NCI-H1930 (cell line): Measurements from ENCODE around the gene ESRRB.

Experiments used
- DNase-seq, 2 experiments: peaks; one replicate each; lab custom pipeline; 2025; lab: John Stamatoyannopoulos, UW

ESRRB gene

DNA sequence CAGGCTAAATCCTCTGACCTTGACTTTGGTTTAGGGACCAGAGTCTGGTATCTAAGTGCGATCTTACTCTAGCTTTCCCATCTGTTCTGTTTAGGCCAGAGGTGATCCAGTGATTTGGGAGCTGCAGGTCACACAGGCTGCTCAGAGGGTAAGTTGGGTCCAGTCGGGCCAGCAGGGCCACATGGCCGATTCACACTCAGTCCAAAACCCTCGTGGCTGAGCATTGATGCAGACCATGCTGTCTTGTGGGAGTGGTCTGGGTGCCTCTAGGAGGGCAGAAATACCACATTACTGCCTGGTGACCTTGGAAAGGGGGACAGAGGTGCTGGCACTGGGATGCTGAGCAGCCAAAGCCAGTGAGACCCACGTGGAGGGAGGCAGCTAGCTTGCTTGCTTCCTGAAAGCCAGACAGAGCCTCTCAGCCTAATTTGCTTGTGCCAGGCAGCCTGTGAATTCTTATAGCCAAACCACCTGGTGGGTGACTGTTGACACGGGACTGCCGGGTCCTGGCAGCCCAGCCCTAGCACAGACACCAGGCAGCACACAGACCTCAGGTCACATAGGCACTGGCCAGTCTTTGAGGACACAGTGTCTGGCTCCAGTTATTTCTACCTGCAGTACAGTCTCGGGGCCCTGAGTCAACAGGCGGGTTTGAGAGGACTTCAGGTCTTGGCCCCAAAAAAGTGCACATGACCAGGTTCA, 31.7 kb downstream of the ESRRB start:
- no peak for DNase-seq

DNA sequence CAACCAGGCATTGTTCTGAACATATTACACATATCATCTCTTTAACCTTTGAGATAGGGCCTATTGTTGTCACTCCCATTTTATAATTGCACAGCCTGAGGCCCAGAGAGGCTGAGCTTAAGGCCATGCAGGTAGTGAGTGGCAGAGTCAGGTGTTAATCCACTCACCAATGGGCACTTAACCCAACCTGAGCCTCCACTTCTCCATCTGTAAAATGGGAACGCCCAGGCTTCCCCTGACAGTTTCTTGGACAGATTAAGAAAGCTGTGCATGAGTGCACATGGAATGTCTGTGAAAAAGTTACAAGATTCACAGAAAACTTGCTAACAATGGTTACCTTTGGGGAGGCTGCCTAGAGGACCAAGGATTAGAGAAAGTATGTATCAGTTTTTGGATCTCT, 32.9 kb downstream of the ESRRB start:
- no peak for DNase-seq

DNA sequence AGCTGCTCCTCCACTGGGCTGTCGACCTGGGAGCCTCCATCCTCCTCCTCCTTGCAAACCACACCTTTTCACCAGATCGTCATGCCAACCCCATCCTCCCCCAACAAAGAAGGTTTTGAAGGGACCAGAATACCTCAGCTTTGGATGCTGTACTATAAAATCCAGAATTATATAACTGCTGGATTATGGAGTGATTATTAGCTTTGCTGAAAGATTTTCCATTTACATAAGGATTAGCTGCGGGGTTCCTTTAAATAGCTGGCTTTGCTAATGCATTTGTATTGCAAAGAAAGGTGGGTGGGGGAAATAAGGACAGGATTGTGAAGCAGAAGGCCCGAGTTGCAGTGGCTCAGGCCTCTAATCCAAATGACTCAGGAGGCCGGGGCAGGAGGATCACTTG, 36.6 kb downstream of the ESRRB start:
- DNase-seq: no peak

DNA sequence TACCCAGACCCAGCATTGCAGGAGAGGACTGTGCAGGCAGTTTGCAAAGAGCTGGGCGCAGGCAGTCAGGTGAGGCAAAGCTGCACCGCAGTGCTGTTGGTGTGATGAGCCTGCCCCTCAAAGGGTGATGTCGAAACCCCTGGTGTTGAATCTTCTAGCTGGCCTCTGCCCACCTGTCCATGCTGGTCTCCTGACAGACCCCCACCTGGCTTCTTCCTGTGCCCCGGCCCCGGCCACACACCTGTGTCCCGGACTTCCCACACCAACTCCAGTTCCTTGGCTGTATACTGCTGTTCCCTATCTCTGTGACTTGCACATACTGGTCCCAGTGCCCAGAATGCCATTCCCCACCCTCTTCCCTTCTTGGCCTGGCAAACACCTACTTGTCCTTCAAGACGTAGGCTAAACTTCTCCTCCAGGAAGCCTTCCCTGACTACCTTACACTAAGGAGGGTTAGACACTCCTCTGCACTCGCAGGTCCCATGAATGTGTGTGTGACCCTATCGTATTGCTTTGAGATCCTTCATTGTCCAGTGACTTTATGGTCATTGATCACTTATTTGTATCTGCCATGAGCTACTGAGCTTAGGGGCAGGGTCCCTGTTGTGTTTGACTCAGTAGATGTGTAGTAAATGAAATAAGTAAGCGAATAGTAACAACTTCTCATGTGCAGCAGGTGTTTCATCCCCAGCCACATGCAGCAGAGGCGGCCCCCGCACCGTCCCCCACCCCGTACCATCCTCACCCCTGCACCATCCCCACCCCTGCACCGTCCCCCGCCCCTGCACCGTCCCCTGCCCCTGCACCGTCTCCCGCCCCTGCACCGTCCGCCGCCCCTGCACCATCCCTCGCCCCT, 37.4 kb downstream of the ESRRB start:
- DNase-seq: no peak

DNA sequence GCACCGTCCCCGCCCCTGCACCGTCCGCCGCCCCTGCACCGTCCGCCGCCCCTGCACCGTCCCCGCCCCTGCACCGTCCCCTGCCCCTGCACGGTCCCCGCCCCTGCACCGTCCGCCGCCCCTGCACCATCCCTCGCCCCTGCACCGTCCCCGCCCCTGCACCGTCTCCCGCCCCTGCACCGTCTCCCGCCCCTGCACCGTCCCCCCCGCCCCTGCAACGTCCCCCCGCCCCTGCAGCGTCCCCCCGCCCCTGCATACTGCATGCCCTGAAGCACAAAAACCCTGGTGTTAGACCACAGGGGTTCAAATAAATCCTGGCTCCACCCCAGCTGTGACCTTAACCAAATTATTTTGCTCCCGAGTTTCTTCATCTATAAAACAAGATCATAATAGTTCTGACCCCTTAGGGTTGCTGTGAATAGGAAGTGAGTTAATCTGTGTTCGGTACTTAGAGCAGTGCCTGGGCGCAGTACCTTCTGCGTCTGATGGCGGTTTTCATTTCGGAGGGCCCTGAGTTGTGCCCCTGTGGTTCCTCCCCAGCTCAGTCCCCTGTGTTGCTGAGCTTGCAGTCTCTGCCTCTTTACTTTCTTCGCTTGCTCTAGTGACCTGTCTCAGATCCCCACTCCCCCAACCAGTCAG, 38.1 kb downstream of the ESRRB start:
- no peak for DNase-seq

DNA sequence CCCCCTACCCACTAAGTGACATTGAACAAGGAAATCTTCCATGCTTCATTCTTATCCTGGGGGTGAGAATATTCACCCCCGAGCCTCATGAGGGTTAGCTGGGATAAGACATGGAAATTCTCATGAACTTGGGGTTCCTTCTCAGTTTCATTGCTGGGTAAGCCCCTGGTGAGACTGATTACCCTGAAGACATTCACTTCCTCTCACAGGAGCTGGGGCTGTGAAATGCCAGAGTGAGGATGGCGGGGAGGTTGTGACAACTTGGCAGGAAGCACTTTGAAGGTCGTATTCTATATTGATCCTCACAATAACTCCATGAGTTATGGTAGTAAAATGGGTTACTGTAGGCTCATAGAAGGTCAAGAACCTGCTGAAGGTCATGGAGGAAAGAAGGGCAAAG, 43.5 kb downstream of the ESRRB start:
- DNase-seq: no peak

DNA sequence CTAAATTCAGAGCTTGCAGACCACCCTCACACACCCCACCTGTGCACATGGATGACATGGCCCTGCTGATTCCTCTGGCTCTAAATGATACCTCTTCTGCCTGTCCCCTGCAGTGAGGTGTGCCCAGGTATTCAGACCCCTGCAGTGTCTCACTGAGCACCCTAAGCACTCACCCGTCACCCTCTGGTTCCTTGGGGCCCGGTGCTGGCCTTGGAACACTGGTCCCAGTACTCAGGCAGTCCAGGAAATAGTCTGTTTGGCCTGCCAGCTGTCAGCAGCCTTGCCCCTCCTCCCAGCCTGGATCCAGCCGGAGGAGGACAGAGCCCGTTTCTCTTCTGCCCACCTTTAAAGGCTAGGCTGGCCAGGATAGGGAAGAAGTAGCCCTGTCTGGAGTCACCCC, 44.9 kb downstream of the ESRRB start:
- no peak for DNase-seq

DNA sequence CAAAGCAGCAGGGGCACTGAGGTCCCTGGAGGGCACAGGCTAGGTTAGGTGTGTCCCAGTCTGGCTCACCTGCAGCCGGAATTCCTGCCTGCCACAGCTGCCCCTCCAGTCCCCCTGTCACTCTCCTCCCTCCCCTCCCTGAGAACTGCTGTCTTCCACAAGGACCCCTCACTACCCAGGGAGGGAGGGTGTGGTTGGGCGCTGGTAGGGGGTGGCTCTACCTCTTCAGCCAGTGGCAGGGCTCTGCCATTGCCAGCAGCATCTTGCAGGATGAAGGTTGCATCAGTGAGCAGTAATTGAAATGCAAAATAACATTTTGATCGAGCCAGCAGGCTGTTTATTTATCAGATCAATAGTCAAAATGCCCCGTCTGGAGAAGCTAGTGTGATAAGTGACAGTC, 45.7 kb downstream of the ESRRB start:
- DNase-seq: no peak

DNA sequence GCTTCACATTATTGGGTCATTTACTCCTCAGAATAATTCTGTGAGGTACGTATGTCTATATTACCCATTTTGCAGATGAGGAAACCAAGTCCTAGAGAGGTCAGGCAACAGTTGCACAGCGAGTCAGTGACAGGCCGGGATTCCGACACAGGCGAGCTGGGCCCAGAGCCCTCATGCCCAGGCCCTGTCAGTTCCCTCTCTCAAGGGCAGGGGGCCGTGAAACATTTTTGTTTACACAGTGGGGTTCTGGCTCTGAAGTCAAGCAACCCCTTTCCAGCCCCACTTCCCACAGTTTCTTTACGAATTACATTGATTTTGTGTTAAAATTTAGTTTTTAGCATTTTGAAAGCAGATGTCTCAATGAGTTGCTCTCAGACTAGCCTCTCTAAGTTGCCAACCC, 46.7 kb downstream of the ESRRB start:
- no peak for DNase-seq

DNA sequence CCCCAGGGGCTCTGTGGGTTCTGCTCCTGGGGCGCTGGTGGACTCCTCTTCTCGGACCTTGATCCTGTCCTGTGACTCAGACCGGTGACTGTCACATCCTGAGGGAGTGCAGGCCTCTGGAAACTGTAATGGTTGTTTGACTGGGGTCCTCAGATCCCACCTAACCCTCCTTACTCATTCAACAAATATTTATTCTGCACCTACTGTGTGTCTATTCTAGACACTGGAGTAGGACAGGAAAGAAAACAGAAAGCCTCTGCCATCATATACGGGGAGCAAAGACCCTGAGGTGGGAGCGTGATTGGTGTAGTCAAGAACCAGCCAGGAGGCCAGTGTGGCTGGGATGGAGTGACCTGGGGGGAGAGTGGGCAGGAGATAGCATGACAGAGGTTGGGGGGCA, 47.6 kb downstream of the ESRRB start:
- no peak for DNase-seq

DNA sequence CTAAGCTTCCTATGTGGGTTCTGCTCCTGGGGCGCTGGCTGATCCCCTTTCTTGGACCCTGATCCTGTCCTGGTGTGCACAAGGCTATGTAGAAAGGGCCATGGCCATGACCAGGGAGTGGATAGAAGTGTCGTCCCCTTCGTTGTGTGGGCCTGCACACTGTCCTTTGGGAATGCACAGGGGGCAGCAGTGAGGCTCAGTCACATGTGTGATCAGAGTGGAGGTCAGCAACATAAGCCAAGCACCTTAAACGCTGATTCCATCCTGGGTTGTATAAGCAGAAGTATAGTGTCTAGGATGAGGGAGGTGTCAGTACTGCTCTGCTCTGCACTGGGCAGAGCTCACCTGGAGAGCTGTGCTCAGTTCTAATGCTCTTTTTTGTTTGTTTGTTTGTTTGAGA, 48.4 kb downstream of the ESRRB start:
- DNase-seq: no peak

DNA sequence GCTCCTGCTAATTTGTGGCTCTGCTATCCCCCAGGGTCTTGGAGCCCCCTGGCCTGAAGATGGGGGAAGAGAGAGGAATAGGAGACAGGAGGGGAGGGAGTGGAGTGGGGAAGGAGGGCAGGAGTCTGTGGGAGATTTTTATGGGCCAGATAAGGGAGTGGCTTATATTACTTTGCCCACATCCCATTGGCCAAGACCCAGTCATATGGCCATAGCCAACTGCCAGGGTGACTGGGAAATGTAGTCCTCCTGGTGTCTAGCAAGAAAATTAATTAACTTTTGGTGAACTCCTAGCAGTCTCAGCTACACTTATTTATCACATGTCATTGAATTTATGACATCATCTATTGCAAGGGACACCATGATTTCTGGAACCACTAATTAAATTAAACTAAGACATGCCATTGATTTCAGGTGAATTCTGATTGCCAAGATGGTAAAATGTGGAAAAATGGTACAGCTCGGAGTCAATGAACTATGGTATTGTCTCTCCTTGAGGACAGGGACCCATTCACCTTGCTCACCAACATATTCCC, 50.3 kb downstream of the ESRRB start:
- no peak for DNase-seq

DNA sequence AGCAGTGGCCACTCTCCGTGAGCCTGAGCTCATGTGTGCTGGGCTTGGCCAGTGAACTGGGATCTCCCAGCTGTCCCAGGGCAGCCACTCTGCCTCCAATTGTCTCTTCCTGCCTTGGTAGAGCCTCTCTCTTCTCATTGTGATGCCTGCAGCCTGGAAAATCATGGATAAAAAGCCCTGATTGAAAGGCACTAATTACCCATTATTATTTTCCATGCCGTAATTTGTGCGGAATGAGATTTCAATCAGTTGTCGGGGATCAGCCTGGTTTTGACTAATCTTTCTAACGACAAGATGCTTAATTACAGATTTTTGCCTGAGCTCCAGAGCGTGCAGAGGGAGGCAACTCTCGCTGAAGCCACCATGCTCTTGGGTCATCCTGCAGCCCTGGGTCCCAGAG, 52.7 kb downstream of the ESRRB start:
- no peak for DNase-seq

DNA sequence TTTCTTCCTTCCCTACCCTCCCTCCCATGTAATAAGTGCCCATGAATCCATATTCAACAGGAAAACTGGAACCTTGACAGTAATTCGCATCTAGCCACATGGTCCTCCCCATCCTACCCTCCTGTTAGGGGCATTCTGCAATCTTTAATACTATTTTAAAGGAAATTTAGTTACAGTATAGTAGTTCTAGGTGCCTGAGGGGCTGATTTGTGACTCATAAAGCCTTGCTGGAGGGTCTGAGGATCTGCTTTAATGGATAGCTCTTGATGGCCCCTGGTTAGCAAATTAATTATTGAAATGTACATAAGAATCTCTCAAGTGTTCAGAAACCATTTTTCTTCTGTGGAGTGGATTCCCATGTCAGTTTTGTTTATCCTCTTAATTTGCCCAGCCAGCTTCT, 54.1 kb downstream of the ESRRB start:
- DNase-seq: no peak

DNA sequence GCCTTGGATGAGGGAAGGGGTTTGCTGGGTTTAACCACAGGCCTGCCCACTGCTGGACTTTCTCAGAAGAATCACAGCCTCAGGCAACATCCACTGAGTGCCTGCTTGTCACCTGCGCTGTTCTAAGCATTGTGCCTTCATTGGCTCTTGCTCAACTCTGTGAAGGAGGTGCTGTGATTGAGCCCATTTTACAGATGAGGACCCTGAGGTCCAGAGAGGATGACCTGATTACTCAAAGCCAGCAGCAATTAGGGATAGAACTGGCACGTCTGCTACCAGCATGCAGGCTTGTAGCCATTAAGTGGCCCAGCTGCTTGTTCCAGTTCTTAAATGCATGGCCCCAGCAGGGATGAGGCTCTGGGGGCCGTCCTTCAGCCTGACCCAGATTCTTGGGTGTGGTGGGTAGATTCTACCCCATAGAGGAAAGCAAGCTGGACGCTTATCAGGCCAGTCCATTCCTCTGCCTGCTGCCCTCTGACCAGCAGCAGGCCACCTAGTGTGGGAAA, 54.6 kb downstream of the ESRRB start:
- DNase-seq: no peak

DNA sequence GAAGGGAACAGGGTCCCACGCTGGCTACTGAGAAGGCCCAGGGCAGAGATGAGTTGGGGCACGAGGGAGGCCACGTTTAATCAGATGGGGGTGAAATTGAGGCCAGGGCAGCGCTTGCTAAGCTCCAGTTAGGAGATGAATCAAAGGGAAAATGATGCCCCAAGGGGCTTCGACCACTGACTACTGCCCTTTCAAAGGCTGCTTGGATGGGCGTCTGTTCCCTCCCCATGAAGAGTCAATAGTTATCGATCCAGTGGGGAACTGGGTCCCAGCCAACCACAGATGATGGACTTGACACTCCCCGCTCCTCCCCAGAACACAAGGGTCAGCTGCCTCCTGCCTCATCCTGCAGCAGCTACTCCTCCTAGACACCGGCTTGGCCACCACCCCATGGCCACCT, 55.6 kb downstream of the ESRRB start:
- no peak for DNase-seq

DNA sequence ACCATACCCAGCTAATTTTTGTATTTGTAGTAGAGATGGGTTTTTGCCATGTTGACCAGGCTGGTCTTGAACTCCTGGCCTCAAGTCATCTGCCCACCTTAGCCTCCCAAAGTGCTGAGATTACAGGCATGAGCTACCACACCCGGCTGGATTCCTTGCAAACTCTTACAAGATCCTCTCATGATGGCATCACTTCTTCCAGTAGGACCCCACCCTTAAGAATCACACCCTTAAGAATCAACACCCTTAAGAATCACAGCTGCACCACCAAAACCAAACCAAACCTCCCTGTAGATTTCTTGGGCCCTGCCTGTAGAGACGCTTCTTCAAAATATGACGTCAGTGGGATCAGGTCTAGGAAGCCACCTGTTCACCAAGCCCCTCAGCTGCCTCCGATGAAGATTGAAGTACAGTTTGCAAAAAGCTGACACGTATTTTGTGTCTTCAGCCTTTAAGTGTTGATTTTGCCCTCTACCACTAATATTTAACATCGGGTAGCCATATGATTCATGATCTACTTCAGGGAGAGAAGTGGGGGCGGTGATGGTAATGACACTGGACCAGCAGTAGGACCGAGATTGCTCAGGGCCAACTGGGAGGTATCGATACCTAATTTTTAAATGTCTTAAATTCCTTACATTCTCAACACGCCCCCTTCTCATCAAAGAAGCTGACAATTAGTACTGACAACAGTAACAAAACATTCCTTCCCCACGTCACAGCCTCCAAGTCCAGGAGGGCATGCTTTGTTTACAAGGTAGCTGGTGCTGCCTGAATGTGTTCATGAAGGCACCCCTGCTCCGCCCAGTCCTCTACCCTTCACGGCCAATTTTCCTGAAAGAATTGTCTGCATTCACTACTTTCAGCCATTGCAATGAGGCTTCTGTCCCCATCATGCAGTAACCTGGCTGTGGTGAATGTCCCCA, 57.2 kb downstream of the ESRRB start:
- DNase-seq: no peak

DNA sequence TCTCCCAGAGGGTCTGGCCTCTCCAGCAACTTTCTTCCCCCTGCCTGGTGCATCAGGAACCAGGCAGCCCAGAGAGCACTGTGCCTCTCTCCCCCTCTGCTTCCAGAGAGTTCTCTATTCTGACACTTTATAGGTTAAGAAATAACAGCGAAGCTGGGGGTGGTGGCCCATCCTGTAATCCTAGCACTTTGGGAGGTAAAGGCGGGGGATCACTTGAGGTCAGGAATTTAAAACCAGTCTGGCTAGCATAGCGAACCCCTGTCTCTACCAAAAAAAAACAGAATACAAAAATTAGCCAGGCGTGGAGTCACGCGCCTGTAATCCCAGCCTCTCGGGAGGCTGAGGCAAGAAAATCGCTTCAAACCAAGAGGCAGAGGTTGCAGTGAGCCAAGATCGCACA, 58.3 kb downstream of the ESRRB start:
- no peak for DNase-seq

DNA sequence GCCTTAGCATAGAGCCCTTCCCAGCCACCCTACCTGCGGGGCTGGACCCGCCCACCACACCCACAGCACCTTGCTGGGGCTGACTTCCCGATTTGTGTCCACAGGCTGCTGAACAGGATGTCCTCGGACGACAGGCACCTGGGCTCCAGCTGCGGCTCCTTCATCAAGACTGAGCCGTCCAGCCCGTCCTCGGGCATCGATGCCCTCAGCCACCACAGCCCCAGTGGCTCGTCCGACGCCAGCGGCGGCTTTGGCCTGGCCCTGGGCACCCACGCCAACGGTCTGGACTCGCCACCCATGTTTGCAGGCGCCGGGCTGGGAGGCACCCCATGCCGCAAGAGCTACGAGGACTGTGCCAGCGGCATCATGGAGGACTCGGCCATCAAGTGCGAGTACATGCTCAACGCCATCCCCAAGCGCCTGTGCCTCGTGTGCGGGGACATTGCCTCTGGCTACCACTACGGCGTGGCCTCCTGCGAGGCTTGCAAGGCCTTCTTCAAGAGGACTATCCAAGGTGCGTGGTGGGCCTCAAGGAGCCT, 63.4 kb downstream of the ESRRB start:
- no peak for DNase-seq

DNA sequence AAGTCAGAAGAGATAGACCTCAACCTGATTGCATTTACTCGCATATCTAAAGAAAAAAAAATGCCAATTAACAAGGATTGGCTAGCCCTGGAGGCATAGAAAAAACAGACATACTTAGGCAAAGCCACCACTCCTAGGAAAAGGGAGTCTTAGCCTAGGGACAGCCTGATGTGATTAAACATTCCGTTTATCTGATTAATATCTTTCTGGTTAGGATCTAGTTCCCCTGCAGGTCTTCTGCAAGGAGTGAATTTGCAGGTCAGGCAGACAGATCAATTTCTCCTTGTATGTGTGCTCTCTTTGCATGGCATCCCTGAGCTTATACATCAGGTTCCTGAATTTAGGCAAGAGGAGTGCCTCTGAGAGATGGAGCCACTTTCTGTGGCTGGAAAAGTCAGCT, 70.5 kb downstream of the ESRRB start:
- no peak for DNase-seq

DNA sequence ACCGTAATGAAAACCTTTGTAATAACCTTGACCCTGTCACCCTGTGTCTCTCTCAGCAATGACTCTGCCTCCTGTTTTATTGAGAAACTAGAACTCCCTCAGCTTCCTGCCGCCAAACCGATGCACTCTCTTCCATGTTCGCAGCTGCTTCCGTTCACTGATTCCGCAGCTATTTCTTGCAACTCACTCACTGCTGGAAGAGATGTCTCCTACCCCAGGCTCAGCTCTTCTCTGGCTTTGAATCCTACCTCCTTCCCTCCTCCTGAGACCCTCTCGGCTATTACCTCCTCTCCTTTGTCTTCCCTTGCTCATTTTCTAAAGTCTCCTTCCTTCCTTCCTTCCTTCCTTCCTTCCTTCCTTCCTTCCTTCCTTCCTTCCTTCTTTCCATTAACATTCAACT, 71.0 kb downstream of the ESRRB start:
- DNase-seq: no peak
